Liver (tissue), 9 donors: ENCODE data around the gene S100Z. TPM values are rescaled to one million over a fixed set of nuclear protein-coding genes. Genes with fewer than 3 reads are reported as not detected.

Source experiments
- DNase-seq: peaks from one replicate; pipeline ENCODE4 v3.0.0-alpha.2; 2017; ENCODE audit warnings: low spot score
- H3K27ac ChIP-seq, 2 donors: one replicate each; pipeline ENCODE4 v1.7.0; 2013; ENCODE audit warnings: inconsistent platforms in 2 of 2, low read length in 2 of 2, control low read depth in 1 of 2, low read depth in 1 of 2, mild to moderate bottlenecking in 1 of 2
- H3K27me3 ChIP-seq, 4 donors: one replicate each; pipeline versions ENCODE4 v1.6.1 to v1.7.0; 2013; ENCODE audit warnings: low read length in 3 of 4, inconsistent platforms in 1 of 4, mild to moderate bottlenecking in 1 of 4, moderate library complexity in 1 of 4; ENCODE audit not compliant: control insufficient read depth in 4 of 4, insufficient read depth in 4 of 4
- H3K36me3 ChIP-seq, 4 donors: one replicate each; pipeline versions ENCODE4 v1.6.1 to v1.7.0; 2013; ENCODE audit warnings: low read length in 3 of 4, mild to moderate bottlenecking in 3 of 4, low read depth in 1 of 4, moderate library complexity in 1 of 4; ENCODE audit not compliant: control insufficient read depth in 4 of 4, insufficient read depth in 3 of 4
- H3K4me1 ChIP-seq, 4 donors: one replicate each; pipeline versions ENCODE4 v1.6.1 to v1.7.0; 2013; ENCODE audit warnings: low read length in 3 of 4, mild to moderate bottlenecking in 3 of 4, moderate library complexity in 1 of 4; ENCODE audit not compliant: control insufficient read depth in 4 of 4, insufficient read depth in 4 of 4
- H3K4me3 ChIP-seq, 3 donors: one replicate each; pipeline versions ENCODE4 v1.6.1 to v1.7.0; 2013; ENCODE audit warnings: low read length in 3 of 3, control low read depth in 1 of 3, low read depth in 1 of 3, mild to moderate bottlenecking in 1 of 3
- H3K9ac ChIP-seq, 2 donors: one replicate each; pipeline ENCODE4 v1.7.0; 2013; ENCODE audit warnings: low read length in 2 of 2, mild to moderate bottlenecking in 2 of 2, moderate library complexity in 2 of 2, control low read depth in 1 of 2, low read depth in 1 of 2
- H3K9me3 ChIP-seq, 4 donors: one replicate each; pipeline versions ENCODE4 v1.6.1 to v1.7.0; 2013; ENCODE audit warnings: low read length in 3 of 4; ENCODE audit not compliant: control insufficient read depth in 4 of 4
- ATF3 ChIP-seq: IDR thresholded peaks from 2 replicates; pipeline ENCODE4 v1.6.1; 2016; ENCODE audit warnings: antibody characterized with exemption
- CTCF ChIP-seq: fragments of 150-350 bp; IDR thresholded peaks from 2 replicates; pipeline ENCODE4 v1.5.1; 2017; ENCODE audit warnings: improper control_type of control experiment, low read depth, low read length; ENCODE audit not compliant: missing input control
- EGR1 ChIP-seq, 2 donors: IDR thresholded peaks; 2 replicates each; pipeline ENCODE4 v1.6.1; 2016 to 2018; ENCODE audit warnings: antibody characterized with exemption in 2 of 2, low read depth in 2 of 2
- FOXA1 ChIP-seq: IDR thresholded peaks from 2 replicates; pipeline ENCODE4 v1.6.1; 2016; ENCODE audit warnings: antibody characterized with exemption
- FOXA2 ChIP-seq: IDR thresholded peaks from 2 replicates; pipeline ENCODE4 v1.6.1; 2016; ENCODE audit warnings: antibody characterized with exemption
- GABPA ChIP-seq, 2 donors: IDR thresholded peaks in 1 of 2; conservative IDR thresholded peaks in 1 of 2; 2 replicates each; pipeline ENCODE4 v1.6.1; 2016; ENCODE audit warnings: antibody characterized with exemption in 2 of 2, mild to moderate bottlenecking in 1 of 2, moderate library complexity in 1 of 2
- HNF4A ChIP-seq, 2 donors: conservative IDR thresholded peaks; 2 replicates each; pipeline ENCODE4 v1.6.1; 2016; ENCODE audit warnings: antibody characterized with exemption in 2 of 2, mild to moderate bottlenecking in 2 of 2
- HNF4G ChIP-seq: IDR thresholded peaks from 2 replicates; pipeline ENCODE4 v1.6.1; 2016; ENCODE audit warnings: antibody characterized with exemption
- JUND ChIP-seq, 2 donors: IDR thresholded peaks; 2 replicates each; pipeline ENCODE4 v1.6.1; 2016; ENCODE audit warnings: antibody characterized with exemption in 2 of 2
- MAX ChIP-seq: IDR thresholded peaks from 2 replicates; pipeline ENCODE4 v1.6.1; 2016; ENCODE audit warnings: antibody characterized with exemption
- NR2F2 ChIP-seq: IDR thresholded peaks from 2 replicates; pipeline ENCODE4 v1.6.1; 2016; ENCODE audit warnings: antibody characterized with exemption
- RAD21 ChIP-seq, 2 donors: IDR thresholded peaks; 2 replicates each; pipeline ENCODE4 v1.6.1; 2016; ENCODE audit warnings: antibody characterized with exemption in 2 of 2, mild to moderate bottlenecking in 2 of 2
- RXRA ChIP-seq, 2 donors: IDR thresholded peaks; 2 replicates each; pipeline ENCODE4 v1.6.1; 2017 to 2018; ENCODE audit warnings: antibody characterized with exemption in 2 of 2, mild to moderate bottlenecking in 1 of 2
- SP1 ChIP-seq: IDR thresholded peaks from 2 replicates; pipeline ENCODE4 v1.6.1; 2018; ENCODE audit warnings: antibody characterized with exemption, mild to moderate bottlenecking
- TAF1 ChIP-seq: conservative IDR thresholded peaks from 2 replicates; pipeline ENCODE4 v1.6.1; 2016; ENCODE audit warnings: antibody characterized with exemption, mild to moderate bottlenecking
- YY1 ChIP-seq: IDR thresholded peaks from 2 replicates; pipeline ENCODE4 v1.6.1; 2016; ENCODE audit warnings: antibody characterized with exemption, mild to moderate bottlenecking
- WGBS: extraction: QIAGEN DNeasy Blood & Tissue Kit; methylation state at CpG from one replicate; pipeline ENCODE4 v1.1.7; 2013; 5-methylcytosine and 5-hydroxymethylcytosine counted together
- polyA plus RNA-seq, 2 donors: library from polyadenylated mRNA; stranded (reverse) in 1 of 2; unstranded in 1 of 2; fragments of 200-250 nt in 1 of 2; fragments of >200 nt in 1 of 2; fragmentation: Nextera tagmentation in 1 of 2; extraction: Ambion mirVana in 1 of 2; gene quantifications; one replicate each; pipeline versions ENCODE4 v1.2.1 to v1.2.3, GENCODE V29; 2013 to 2015
- total RNA-seq, 2 donors: library from RNA; depleted of rRNA; stranded (reverse); fragments of >200 nt; gene quantifications; one replicate each; pipeline ENCODE4 v1.2.3, GENCODE V29; 2014
- donor health status: healthy.
- donor health status: healthy.
- donor health status: healthy.
- donor health status: healthy.
- donor health status: healthy.

The S100Z gene
- total and polyA plus RNA-seq, 4 donors, result 0.05 to 0.33 (median 0.33) TPM; not detected in 1

GRCh38 chr5:76953551-76954382 lies 104.0 kb downstream of the S100Z start:
- H3K27ac ChIP-seq, result peak overlapping the region; percentile 7 to 17
- H3K4me3 ChIP-seq, result peak overlapping the region in 2 of 3 donors; percentile 12 to 59
- H3K9ac ChIP-seq, result peak overlapping the region in 1 of 2 donors; percentile 13
- peaks cover 0 to 6% (median 2%) of the 10 kb centered on the region in 4 donors for H3K27me3 ChIP-seq
- peaks cover 8 to 17% (median 12%) of the 10 kb centered on the region in 4 donors for H3K4me1 ChIP-seq
- H3K9me3 ChIP-seq, result no peaks in the 10 kb centered on the region
- no peak for TF ChIP-seq GABPA (IDR thresholded peaks at IDR 0.05 in 1 of 2, conservative IDR thresholded peaks at IDR 0.05 in 1 of 2)
- TF ChIP-seq SP1, result no peak
- no peak for TF ChIP-seq RXRA (IDR thresholded peaks at IDR 0.05)
- no peak for TF ChIP-seq NR2F2
- TF ChIP-seq ATF3, result no peak
- TF ChIP-seq HNF4A (conservative IDR thresholded peaks at IDR 0.05), result no peak
- TF ChIP-seq CTCF, result no peak
- TF ChIP-seq EGR1 (IDR thresholded peaks at IDR 0.05; ENCODE audit: low read depth in 2 of 2), result no peak
- TF ChIP-seq TAF1, result no peak
- no peak for DNase-seq
- no peaks in the 10 kb centered on the region for H3K36me3 ChIP-seq
- WGBS, result 4% methylated on average over 81 of the region's 81 CpGs

GRCh38 chr5:76954383-76954763 lies 104.6 kb downstream of the S100Z start:
- Histone ChIP-seq H3K27me3 (peaks cover 0 to 6% (median 2%) of the 10 kb centered on the region in 4 donors), H3K4me3 (peak overlapping the region in 2 of 3 donors; percentile 17 to 59), H3K36me3 (no peaks in the 10 kb centered on the region), H3K9me3 (no peaks in the 10 kb centered on the region), H3K9ac (no peak overlapping the region), H3K27ac (peak overlapping the region; percentile 7 to 17), H3K4me1 (peaks cover 8 to 17% (median 12%) of the 10 kb centered on the region in 4 donors)
- DNase-seq, result no peak
- TF ChIP-seq GABPA (IDR thresholded peaks at IDR 0.05 in 1 of 2, conservative IDR thresholded peaks at IDR 0.05 in 1 of 2), result no peak
- no peak for TF ChIP-seq RXRA (IDR thresholded peaks at IDR 0.05)
- 11% methylated on average over 25 of the region's 25 CpGs for whole genome bisulfite sequencing

GRCh38 chr5:76956033-76956432 lies 106.2 kb downstream of the S100Z start:
- Histone ChIP-seq H3K36me3 (no peaks in the 10 kb centered on the region), H3K9me3 (no peaks in the 10 kb centered on the region), H3K27me3 (peaks cover 0 to 6% (median 2%) of the 10 kb centered on the region in 4 donors), H3K4me3 (no peak overlapping the region), H3K27ac (no peak overlapping the region), H3K9ac (no peak overlapping the region), H3K4me1 (peaks cover 8 to 17% (median 12%) of the 10 kb centered on the region in 4 donors)
- 81% methylated on average over 2 of the region's 2 CpGs for WGBS
- TF ChIP-seq HNF4A (conservative IDR thresholded peaks at IDR 0.05) (no peak), ATF3 (no peak), RXRA (IDR thresholded peaks at IDR 0.05) (no peak), NR2F2 (no peak), HNF4G (no peak), YY1 (no peak), GABPA (IDR thresholded peaks at IDR 0.05 in 1 of 2, conservative IDR thresholded peaks at IDR 0.05 in 1 of 2) (no peak), FOXA2 (no peak), FOXA1 (no peak), MAX (no peak), CTCF (no peak), JUND (IDR thresholded peaks at IDR 0.05) (no peak), TAF1 (no peak), RAD21 (IDR thresholded peaks at IDR 0.05) (no peak), EGR1 (IDR thresholded peaks at IDR 0.05; ENCODE audit: low read depth in 2 of 2) (no peak)
- no peak for DNase-seq
